ENCODE measurements around the gene GALNT2. TPM values are rescaled to one million over a fixed set of nuclear protein-coding genes. Genes with fewer than 3 reads are reported as not detected.

GALNT2 gene
- total RNA-seq, 4 donors from 2014 or later: 47.9 to 78.6 (median 60.0) TPM

GRCh38 chr1:230074270-230074669 is 7.2 kb downstream of the GALNT2 start:
- Histone ChIP-seq H3K36me3 (no peaks in the 10 kb centered on the region), H3K27me3 (no peaks in the 10 kb centered on the region), H3K9me3 (no peaks in the 10 kb centered on the region), H3K4me3 (no peak overlapping the region), H3K4me1 (peaks cover 0 to 98% (median 34%) of the 10 kb centered on the region in 4 donors), H3K27ac (peak overlapping the region in 2 of 4 donors; percentile 76 to 81)
- WGBS, 2 donors: 78 to 81% methylated on average over 4 of the region's 4 CpGs
- DNase-seq (ENCODE audit: low spot score in 2 of 2): no peak
- no peak for TF ChIP-seq POLR2A (IDR thresholded peaks at IDR 0.05)
- TF ChIP-seq EP300 (IDR thresholded peaks at IDR 0.05): no peak
- TF ChIP-seq, protein P1, sequence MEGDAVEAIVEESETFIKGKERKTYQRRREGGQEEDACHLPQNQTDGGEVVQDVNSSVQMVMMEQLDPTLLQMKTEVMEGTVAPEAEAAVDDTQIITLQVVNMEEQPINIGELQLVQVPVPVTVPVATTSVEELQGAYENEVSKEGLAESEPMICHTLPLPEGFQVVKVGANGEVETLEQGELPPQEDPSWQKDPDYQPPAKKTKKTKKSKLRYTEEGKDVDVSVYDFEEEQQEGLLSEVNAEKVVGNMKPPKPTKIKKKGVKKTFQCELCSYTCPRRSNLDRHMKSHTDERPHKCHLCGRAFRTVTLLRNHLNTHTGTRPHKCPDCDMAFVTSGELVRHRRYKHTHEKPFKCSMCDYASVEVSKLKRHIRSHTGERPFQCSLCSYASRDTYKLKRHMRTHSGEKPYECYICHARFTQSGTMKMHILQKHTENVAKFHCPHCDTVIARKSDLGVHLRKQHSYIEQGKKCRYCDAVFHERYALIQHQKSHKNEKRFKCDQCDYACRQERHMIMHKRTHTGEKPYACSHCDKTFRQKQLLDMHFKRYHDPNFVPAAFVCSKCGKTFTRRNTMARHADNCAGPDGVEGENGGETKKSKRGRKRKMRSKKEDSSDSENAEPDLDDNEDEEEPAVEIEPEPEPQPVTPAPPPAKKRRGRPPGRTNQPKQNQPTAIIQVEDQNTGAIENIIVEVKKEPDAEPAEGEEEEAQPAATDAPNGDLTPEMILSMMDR (IDR thresholded peaks at IDR 0.05): no peak

GRCh38 chr1:230074762-230075161 is 7.7 kb downstream of the GALNT2 start:
- WGBS, 2 donors: 70 to 86% methylated on average over 2 of the region's 2 CpGs
- Histone ChIP-seq H3K27ac (peak overlapping the region in 2 of 4 donors; percentile 76 to 81), H3K4me1 (peaks cover 0 to 98% (median 34%) of the 10 kb centered on the region in 4 donors)

GRCh38 chr1:230076121-230076520 is 9.1 kb downstream of the GALNT2 start:
- Histone ChIP-seq H3K27ac (peak overlapping the region in 2 of 4 donors; percentile 66 to 80), H3K9me3 (no peaks in the 10 kb centered on the region)
- no peak for DNase-seq (ENCODE audit: low spot score in 2 of 2)

More at GRCh38 chr1:230074762-230075161, 7.7 kb downstream of the GALNT2 start:
- DNase-seq (ENCODE audit: low spot score in 2 of 2): no peak
- Histone ChIP-seq H3K4me3 (no peak overlapping the region), H3K9me3 (no peaks in the 10 kb centered on the region), H3K27me3 (no peaks in the 10 kb centered on the region), H3K36me3 (no peaks in the 10 kb centered on the region)
- TF ChIP-seq POLR2A (IDR thresholded peaks at IDR 0.05) (no peak), EP300 (IDR thresholded peaks at IDR 0.05) (no peak)
- TF ChIP-seq, protein P1 (IDR thresholded peaks at IDR 0.05): no peak

DNA sequence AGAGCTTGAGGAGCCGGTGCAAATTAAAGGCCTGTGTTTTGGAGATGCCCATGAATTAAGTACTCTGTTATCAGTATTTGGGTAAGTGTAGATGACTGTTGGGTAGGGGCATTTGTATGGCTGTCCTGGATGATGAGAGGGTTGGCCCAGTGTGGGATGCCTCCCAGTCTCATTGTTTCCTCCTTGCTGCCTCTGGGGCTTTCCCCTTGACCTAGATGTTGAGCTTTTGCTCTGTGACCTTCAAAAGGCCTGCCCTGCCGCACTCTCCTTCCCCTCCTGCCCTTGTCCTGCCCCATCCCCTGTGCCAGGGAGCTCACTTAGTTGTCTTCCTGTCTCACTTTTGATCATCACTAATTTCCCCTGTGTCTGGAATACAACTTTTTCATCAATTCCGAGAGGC is 10.0 kb downstream of the GALNT2 start:
- no peak overlapping the region for H3K4me3 ChIP-seq
- no peak for TF ChIP-seq POLR2A (IDR thresholded peaks at IDR 0.05)
- TF ChIP-seq, protein P1 (IDR thresholded peaks at IDR 0.05): no peak
- TF ChIP-seq EP300 (IDR thresholded peaks at IDR 0.05): no peak
- H3K4me1 ChIP-seq: peaks cover 0 to 95% (median 35%) of the 10 kb centered on the region in 4 donors
- H3K36me3 ChIP-seq: no peaks in the 10 kb centered on the region
- H3K27ac ChIP-seq: peak overlapping the region in 2 of 4 donors; percentile 66 to 80
- H3K27me3 ChIP-seq: no peaks in the 10 kb centered on the region
- H3K9me3 ChIP-seq: no peaks in the 10 kb centered on the region
- no peak for DNase-seq (ENCODE audit: low spot score in 2 of 2)
- WGBS, 2 donors: 53 to 58% methylated on average over 3 of the region's 3 CpGs

More at GRCh38 chr1:230076121-230076520, 9.1 kb downstream of the GALNT2 start:
- no peaks in the 10 kb centered on the region for H3K36me3 ChIP-seq
- peaks cover 0 to 98% (median 34%) of the 10 kb centered on the region in 4 donors for H3K4me1 ChIP-seq
- WGBS, 2 donors: 68 to 72% methylated on average over 7 of the region's 7 CpGs
- TF ChIP-seq POLR2A (IDR thresholded peaks at IDR 0.05): no peak
- TF ChIP-seq EP300 (IDR thresholded peaks at IDR 0.05): no peak
- TF ChIP-seq, protein P1 (IDR thresholded peaks at IDR 0.05): no peak
- no peak overlapping the region for H3K4me3 ChIP-seq
- no peaks in the 10 kb centered on the region for H3K27me3 ChIP-seq

DNA sequence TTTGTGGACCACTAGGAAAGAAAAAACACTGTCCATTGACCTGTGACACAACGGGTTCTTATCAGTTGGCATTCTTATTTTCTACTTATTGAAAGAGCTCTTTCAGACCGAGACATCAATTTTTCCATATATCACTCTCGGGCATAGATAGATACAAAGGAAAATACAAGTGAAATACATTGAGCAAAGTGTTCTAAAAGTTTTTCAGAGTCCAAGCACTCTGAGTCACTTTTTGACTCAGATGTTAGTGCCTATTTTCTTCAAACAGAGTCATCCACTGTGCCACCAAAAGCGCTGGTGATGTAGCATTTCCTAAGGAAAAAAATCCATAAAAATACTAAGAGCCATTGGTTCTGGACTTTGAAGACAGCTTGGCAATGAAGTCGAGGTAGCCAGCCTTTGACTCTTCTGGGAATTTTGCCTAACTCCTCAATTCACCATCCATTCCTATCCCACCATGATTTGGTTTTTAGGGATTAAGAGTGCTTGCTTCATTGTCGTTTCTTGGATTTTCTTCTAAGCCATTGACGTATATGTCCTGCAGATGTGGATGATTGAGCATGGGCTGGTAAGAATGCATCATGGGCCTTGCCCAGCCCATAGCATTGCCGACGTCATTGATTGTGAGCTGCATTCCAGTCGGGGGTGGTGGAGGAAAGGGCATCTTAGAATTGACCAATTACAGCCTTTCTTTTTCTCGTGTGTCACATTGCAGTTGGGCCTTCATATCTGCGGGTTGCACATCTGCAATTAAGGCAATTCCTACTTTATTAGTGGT is 10.6 kb downstream of the GALNT2 start:
- peaks cover 0 to 88% (median 35%) of the 10 kb centered on the region in 4 donors for H3K4me1 ChIP-seq
- 50 to 58% methylated on average over 12 of the region's 12 CpGs for WGBS, 2 donors
- H3K36me3 ChIP-seq: no peaks in the 10 kb centered on the region
- H3K9me3 ChIP-seq: no peaks in the 10 kb centered on the region
- H3K27me3 ChIP-seq: no peaks in the 10 kb centered on the region
- peak overlapping the region in 2 of 4 donors; percentile 66 to 80 for H3K27ac ChIP-seq
- no peak for TF ChIP-seq EP300 (IDR thresholded peaks at IDR 0.05)
- TF ChIP-seq, protein P1 (IDR thresholded peaks at IDR 0.05): peak in 1 of 5 experiments; percentile 14
- DNase-seq (ENCODE audit: low spot score in 2 of 2): no peak
- no peak overlapping the region for H3K4me3 ChIP-seq

All from tibial nerve (tissue), 4 donors.